Panc1 (cell line): ENCODE measurements around the gene GUCD1. TPM values are rescaled to one million over a fixed set of nuclear protein-coding genes. Genes with fewer than 3 reads are reported as not detected.

Experiments
- ATAC-seq: fragments of 200-7000 bp; cut with Tn5 transposase; 2 replicates; pipeline ENCODE4 v1.9.1; 2020; ENCODE audit warnings: mild to moderate bottlenecking, moderate library complexity
- BruUV-seq: library from RNA; stranded (reverse); fragments of 400-500 nt; replicated peaks from 2 replicates; lab custom pipeline; 2021; lab: Mats Ljungman, UMichigan
- CTCF ChIA-PET: fragments of 300-600 bp; sonication (Branson Sonifier 250); formaldehyde crosslinking; loops from one replicate; lab custom pipeline; 2022; ENCODE audit warnings: antibody characterized with exemption; lab: Charles Lee
- POLR2A ChIA-PET: fragments of 300-600 bp; sonication (Branson Sonifier 250); formaldehyde crosslinking; loops from one replicate; lab custom pipeline; 2022; ENCODE audit warnings: antibody characterized with exemption; lab: Charles Lee
- DNase-seq: peaks from one replicate; pipeline ENCODE4 v3.0.0-alpha.2; 2010; ENCODE audit warnings: low read depth, low spot score
- H3K27ac ChIP-seq: 2 replicates; pipeline ENCODE4 v1.5.1; 2011; ENCODE audit warnings: mild to moderate bottlenecking, low read length, inconsistent platforms
- H3K27me3 ChIP-seq: fragments of 200-500 bp; sonication (Bioruptor generic); 2 replicates; pipeline ENCODE4 v1.6.0; 2014; ENCODE audit warnings: low read length, inconsistent platforms; ENCODE audit not compliant: control insufficient read depth, insufficient read depth
- H3K36me3 ChIP-seq: fragments of 200-500 bp; sonication (Bioruptor generic); 2 replicates; pipeline ENCODE4 v1.5.1; 2014; ENCODE audit warnings: inconsistent platforms, mild to moderate bottlenecking, low read length, moderate library complexity; ENCODE audit not compliant: control insufficient read depth, insufficient read depth
- H3K4me1 ChIP-seq: 2 replicates; pipeline ENCODE4 v1.5.1; 2011; ENCODE audit warnings: inconsistent platforms, mild to moderate bottlenecking, low read length, moderate library complexity; ENCODE audit not compliant: control insufficient read depth, insufficient read depth
- H3K4me3 ChIP-seq, 2 experiments: 2 replicates each; pipeline ENCODE4 v1.5.1; 2011 to 2012; ENCODE audit warnings: low read depth in 2 of 2, low read length in 2 of 2, mild to moderate bottlenecking in 2 of 2, inconsistent platforms in 1 of 2, moderate library complexity in 1 of 2
- H3K9me3 ChIP-seq: fragments of 200-500 bp; sonication (Bioruptor generic); 2 replicates; pipeline ENCODE4 v1.5.1; 2014; ENCODE audit warnings: low read depth, mild to moderate bottlenecking, inconsistent platforms, low read length, moderate library complexity; ENCODE audit not compliant: control insufficient read depth, insufficient read depth
- CTCF ChIP-seq: fragments of 450-650 bp; IDR thresholded peaks from 2 replicates; pipeline ENCODE4 v1.5.1; 2017; ENCODE audit warnings: mild to moderate bottlenecking
- POLR2AphosphoS5 ChIP-seq: IDR thresholded peaks from 2 replicates; pipeline ENCODE4 v1.6.1; 2012; ENCODE audit warnings: mild to moderate bottlenecking, low read depth, low read length, moderate library complexity
- REST ChIP-seq, 2 experiments: IDR thresholded peaks; 2 replicates each; pipeline ENCODE4 v1.6.1; 2011 to 2012; ENCODE audit warnings: low read depth in 2 of 2, control low read depth in 1 of 2, low read length in 1 of 2, mild to moderate bottlenecking in 1 of 2, moderate library complexity in 1 of 2; ENCODE audit not compliant: insufficient read depth in 1 of 2
- SIN3A ChIP-seq: IDR thresholded peaks from 2 replicates; pipeline ENCODE4 v1.6.1; 2012; ENCODE audit warnings: low read depth, mild to moderate bottlenecking, low read length, moderate library complexity, borderline replicate concordance; ENCODE audit not compliant: insufficient read depth
- TCF7L2 ChIP-seq: IDR thresholded peaks from 2 replicates; pipeline ENCODE4 v1.6.1; 2011; ENCODE audit warnings: mild to moderate bottlenecking, low read depth, low read length, inconsistent platforms
- in situ Hi-C: cut with HindIII; loops from 2 replicates; pipeline ENCODE4 v1.10.0; 2016; ENCODE audit warnings: low sequenced_read_pairs, low pct_unique_long_range_greater_than_20kb
- intact Hi-C: fragments of 100-400 bp; cut with micrococcal nuclease; formaldehyde crosslinking; loops from one replicate; pipeline ENCODE4 v1.10.0; 2022; ENCODE audit not compliant: unreplicated experiment
- total RNA-seq: library from RNA; stranded (reverse); gene quantifications from one replicate; pipeline ENCODE4 v1.2.1, GENCODE V29; 2021; ENCODE audit not compliant: unreplicated experiment

GUCD1 gene
- total RNA-seq, 1 experiment from 2014 or later, result 97.7 TPM

- ATAC-seq, result peak; percentile 93
- no TSS peak for BruUV-seq
- ChIA-PET POLR2A (interaction anchor here (0.6 kb wide), 2 partner anchors 139 to 540 kb away, joined by 5 to 7 read pairs; no protein-coding TSS in a partner anchor), CTCF (interaction anchor here (0.6 kb wide), 1 partner anchor 132 kb away, joined by 8 read pairs; no protein-coding TSS in a partner anchor)
- peak; percentile 89 for DNase-seq
- H3K36me3 ChIP-seq, result peaks cover 24% of the 10 kb centered on the region
- H3K9me3 ChIP-seq, result no peaks in the 10 kb centered on the region
- no peaks in the 10 kb centered on the region for H3K27me3 ChIP-seq
- in situ Hi-C loops, result no loop called here
- peaks cover 20% of the 10 kb centered on the region for H3K4me1 ChIP-seq
- intact Hi-C loops, result no loop called here
- peak within 1 kb of the TSS; percentile 95 for H3K27ac ChIP-seq
- TF ChIP-seq POLR2AphosphoS5 (peak; percentile 71), CTCF (no peak), SIN3A (0 out of 2 replicates have a peak, but pooled peaks have one; percentile 4), TCF7L2 (peak; percentile 57), REST (IDR thresholded peaks at IDR 0.05; ENCODE audit: insufficient read depth in 1 of 2, low read depth in 2 of 2, low read length in 1 of 2) (no peak)
- H3K4me3 ChIP-seq, result peak within 1 kb of the TSS; percentile 96 to 97
Measured at GRCh38 chr22:24555165-24556039, 464 bp upstream of the GUCD1 start, which contains the start of gene SNRPD3. SNRPD3 (plus strand) TSS chr22:24555999; CDS start chr22:24557675, 1,676 bp downstream.

GRCh38 chr22:24553597-24554312, 1.2 kb downstream of the GUCD1 start:
- H3K27me3 ChIP-seq, result no peaks in the 10 kb centered on the region
- intact Hi-C loops (no loop called here), in situ Hi-C loops (no loop called here)
- H3K27ac ChIP-seq, result peak overlapping the region; percentile 84
- POLR2A ChIA-PET, result no interaction called here
- no peak for ATAC-seq
- TF ChIP-seq SIN3A (no peak), CTCF (no peak), TCF7L2 (no peak), REST (IDR thresholded peaks at IDR 0.05; ENCODE audit: insufficient read depth in 1 of 2, low read depth in 2 of 2, low read length in 1 of 2) (no peak), POLR2AphosphoS5 (no peak)
- no TSS peak for BruUV-seq
- CTCF ChIA-PET, result no interaction called here
- DNase-seq, result no peak
- no peaks in the 10 kb centered on the region for H3K9me3 ChIP-seq
- H3K4me1 ChIP-seq, result peaks cover 20% of the 10 kb centered on the region
- peak overlapping the region; percentile 79 for H3K4me3 ChIP-seq
- peaks cover 19% of the 10 kb centered on the region for H3K36me3 ChIP-seq
